ENCODE measurements around the gene TUT1. TPM values are rescaled to one million over a fixed set of nuclear protein-coding genes. Genes with fewer than 3 reads are reported as not detected.
A peak's percentile ranks its signal among the peaks of the same experiment; 100 is the strongest.
"Not testable (repeated sequence)": the region's sequence is repeated elsewhere in the genome, so short reads cannot be mapped to it uniquely, and the experiment has no call there.

TUT1 gene
- polyA plus RNA-seq, 2 donors: 9.0 to 15.2 TPM

DNA sequence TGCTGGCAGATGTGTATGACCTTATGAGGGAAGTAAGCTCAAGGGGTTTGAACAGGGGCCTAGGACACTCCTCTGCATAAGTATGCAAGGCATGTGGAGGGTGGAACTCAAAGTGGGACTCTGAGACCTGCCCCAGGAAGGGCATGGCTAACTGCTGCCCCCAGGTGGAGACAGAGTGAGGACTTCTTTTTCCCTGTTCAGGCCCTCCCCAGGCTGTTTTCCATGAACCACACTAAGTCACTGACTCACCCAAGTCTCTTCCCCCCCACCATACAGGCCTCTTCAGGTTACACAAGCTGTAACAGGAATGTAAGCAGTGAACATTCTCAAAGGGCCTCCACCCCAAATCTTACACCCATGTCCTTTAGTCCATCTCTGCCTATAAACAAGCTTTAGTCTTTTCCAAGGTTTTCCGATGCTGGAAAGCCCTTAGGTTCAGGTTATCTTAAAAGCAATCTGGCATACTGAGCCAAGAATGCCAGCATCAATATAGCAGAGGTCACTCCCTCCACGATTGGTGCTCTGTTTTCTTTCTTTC, 30.7 kb downstream of the TUT1 start:
- Histone ChIP-seq H3K4me3 (ENCODE audit: low read depth in 1 of 2, low read length in 2 of 2) (no peak overlapping the region), H3K9me3 (ENCODE audit: control insufficient read depth in 2 of 2, insufficient read depth in 1 of 2, low read depth in 1 of 2, low read length in 1 of 2) (no peaks in the 10 kb centered on the region), H3K27me3 (ENCODE audit: control insufficient read depth in 1 of 2, insufficient read depth in 2 of 2, low read length in 2 of 2) (no peaks in the 10 kb centered on the region), H3K4me1 (ENCODE audit: control insufficient read depth in 2 of 2, insufficient read depth in 2 of 2, low read length in 1 of 2) (peaks cover 0 to 18% of the 10 kb centered on the region in 2 donors), H3K27ac (ENCODE audit: low read depth in 2 of 2, low read length in 1 of 2) (peak overlapping the region; percentile 71 to 87), H3K36me3 (ENCODE audit: control insufficient read depth in 2 of 2, insufficient read depth in 2 of 2, low read length in 1 of 2) (peaks cover 4 to 15% of the 10 kb centered on the region in 2 donors)
- WGBS, 2 donors: 19 to 39% methylated on average over 2 of the region's 2 CpGs

DNA sequence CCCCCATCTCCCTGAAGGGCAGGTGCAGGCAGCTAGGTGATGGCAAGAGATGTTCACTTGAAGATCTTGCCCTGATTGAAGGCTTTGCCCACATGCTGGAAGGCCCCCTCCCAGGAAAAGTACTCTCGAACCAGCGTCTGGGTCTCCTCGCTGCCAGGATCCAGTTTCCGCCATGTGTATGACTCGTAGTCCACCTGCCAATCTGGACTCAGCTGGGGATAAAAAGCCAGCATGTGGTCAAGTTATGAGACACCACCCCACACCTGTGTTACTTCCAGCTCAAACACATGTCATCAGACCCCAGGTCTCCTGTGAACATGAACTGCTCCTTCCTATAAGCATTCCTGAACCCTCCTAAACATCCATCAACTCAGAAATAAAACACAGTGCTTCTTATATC, 31.7 kb downstream of the TUT1 start:
- Histone ChIP-seq H3K4me1 (ENCODE audit: control insufficient read depth in 2 of 2, insufficient read depth in 2 of 2, low read length in 1 of 2) (peaks cover 0 to 27% of the 10 kb centered on the region in 2 donors), H3K36me3 (ENCODE audit: control insufficient read depth in 2 of 2, insufficient read depth in 2 of 2, low read length in 1 of 2) (peaks cover 4 to 14% of the 10 kb centered on the region in 2 donors), H3K27ac (ENCODE audit: low read depth in 2 of 2, low read length in 1 of 2) (peak overlapping the region; percentile 71 to 87)
- H3K9me3 ChIP-seq (ENCODE audit: control insufficient read depth in 2 of 2, insufficient read depth in 1 of 2, low read depth in 1 of 2, low read length in 1 of 2); H3K27me3 ChIP-seq (ENCODE audit: control insufficient read depth in 1 of 2, insufficient read depth in 2 of 2, low read length in 2 of 2); H3K4me3 ChIP-seq (ENCODE audit: low read depth in 1 of 2, low read length in 2 of 2): not testable (repeated sequence)
- 62 to 69% methylated on average over 5 of the region's 5 CpGs for WGBS, 2 donors

DNA sequence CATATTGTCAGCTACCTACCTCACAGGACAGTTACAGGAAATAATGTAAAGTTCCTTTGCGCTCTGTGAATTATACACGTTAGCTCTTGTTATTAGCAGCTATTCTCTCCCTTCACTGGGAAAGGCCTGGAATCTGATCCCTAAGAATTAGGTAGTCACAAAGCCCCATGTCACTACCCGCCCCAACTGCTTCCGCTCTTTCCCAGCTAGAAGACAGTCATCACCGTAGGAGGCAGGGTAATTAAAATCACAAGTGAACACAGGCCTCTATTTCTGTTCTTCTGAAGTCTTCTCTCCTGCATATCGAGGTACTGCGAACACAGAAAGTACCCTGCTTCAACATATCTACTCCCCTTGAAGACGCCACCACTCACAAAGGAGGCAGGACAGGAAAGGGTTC, 32.1 kb downstream of the TUT1 start:
- WGBS, 2 donors: 68 to 75% methylated on average over 8 of the region's 8 CpGs
- Histone ChIP-seq H3K27ac (ENCODE audit: low read depth in 2 of 2, low read length in 1 of 2) (peak overlapping the region; percentile 71 to 87), H3K4me1 (ENCODE audit: control insufficient read depth in 2 of 2, insufficient read depth in 2 of 2, low read length in 1 of 2) (peaks cover 3 to 31% of the 10 kb centered on the region in 2 donors)

DNA sequence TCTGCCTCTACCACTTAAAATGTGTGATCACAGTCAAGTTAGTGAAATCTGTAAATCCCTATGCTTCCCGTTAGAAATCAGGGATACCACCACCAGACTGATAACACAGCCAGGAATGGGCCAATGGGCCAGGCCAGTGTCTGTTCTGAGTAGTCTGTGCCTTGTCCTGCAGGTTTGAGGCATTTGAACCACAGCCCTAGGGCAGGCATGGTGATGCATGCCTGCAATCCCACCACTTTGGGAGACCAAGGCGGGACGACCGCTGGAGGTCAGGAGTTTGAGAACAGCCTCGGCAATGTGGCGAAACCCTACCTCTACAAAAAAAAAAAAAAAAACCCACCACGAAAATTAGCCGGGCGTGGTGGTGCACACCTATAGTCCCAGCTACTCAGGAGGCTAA, 32.7 kb downstream of the TUT1 start:
- Histone ChIP-seq H3K4me3 (ENCODE audit: low read depth in 1 of 2, low read length in 2 of 2) (no peak overlapping the region), H3K27me3 (ENCODE audit: control insufficient read depth in 1 of 2, insufficient read depth in 2 of 2, low read length in 2 of 2) (no peaks in the 10 kb centered on the region), H3K4me1 (ENCODE audit: control insufficient read depth in 2 of 2, insufficient read depth in 2 of 2, low read length in 1 of 2) (peaks cover 5 to 34% of the 10 kb centered on the region in 2 donors), H3K9me3 (ENCODE audit: control insufficient read depth in 2 of 2, insufficient read depth in 1 of 2, low read depth in 1 of 2, low read length in 1 of 2) (no peaks in the 10 kb centered on the region), H3K27ac (ENCODE audit: low read depth in 2 of 2, low read length in 1 of 2) (peak overlapping the region; percentile 58 to 76), H3K36me3 (ENCODE audit: control insufficient read depth in 2 of 2, insufficient read depth in 2 of 2, low read length in 1 of 2) (peaks cover 4 to 14% of the 10 kb centered on the region in 2 donors)
- WGBS, 2 donors: 70 to 72% methylated on average over 9 of the region's 9 CpGs

More for the DNA sequence above, 32.1 kb downstream of the TUT1 start:
- H3K36me3 ChIP-seq (ENCODE audit: control insufficient read depth in 2 of 2, insufficient read depth in 2 of 2, low read length in 1 of 2): peaks cover 4 to 14% of the 10 kb centered on the region in 2 donors
- no peaks in the 10 kb centered on the region for H3K27me3 ChIP-seq (ENCODE audit: control insufficient read depth in 1 of 2, insufficient read depth in 2 of 2, low read length in 2 of 2)
- no peak overlapping the region for H3K4me3 ChIP-seq (ENCODE audit: low read depth in 1 of 2, low read length in 2 of 2)
- H3K9me3 ChIP-seq (ENCODE audit: control insufficient read depth in 2 of 2, insufficient read depth in 1 of 2, low read depth in 1 of 2, low read length in 1 of 2): no peaks in the 10 kb centered on the region

DNA sequence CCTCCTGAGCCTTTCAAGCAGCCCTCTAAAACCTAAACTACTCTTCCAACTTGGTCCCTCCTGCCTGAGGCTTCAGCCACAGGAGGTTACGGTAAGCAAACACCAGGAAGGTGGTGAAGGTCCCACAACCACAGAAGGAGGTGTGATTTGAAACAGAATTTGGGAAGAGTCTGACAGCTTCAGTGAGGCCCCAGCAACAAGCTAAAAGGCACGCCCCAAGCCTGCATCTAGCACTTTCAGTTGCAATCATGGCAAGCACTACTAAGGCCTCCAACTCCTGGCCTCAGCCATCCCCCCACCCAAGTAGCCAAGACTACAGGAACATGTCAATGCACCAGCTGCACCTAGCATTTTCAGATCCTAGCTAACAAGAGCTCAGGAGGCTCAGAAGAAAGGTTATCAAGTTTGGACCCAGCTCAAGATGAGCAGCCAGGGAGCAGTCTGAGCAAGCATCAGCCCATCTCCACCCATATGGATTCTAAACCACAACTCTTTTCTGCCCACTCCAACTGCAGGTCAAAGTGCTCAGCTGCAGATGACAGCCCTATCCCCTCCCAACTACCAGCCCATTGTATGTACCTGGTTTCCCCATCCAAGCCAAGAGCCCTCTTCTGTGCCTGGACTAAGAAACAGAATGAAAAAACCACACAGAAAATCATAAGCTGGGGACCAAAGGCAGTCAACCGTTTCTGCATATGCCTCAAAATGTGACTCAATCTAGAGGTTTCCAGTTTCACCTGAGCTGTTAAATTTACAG, 34.3 kb downstream of the TUT1 start:
- Histone ChIP-seq H3K27me3 (ENCODE audit: control insufficient read depth in 1 of 2, insufficient read depth in 2 of 2, low read length in 2 of 2) (no peaks in the 10 kb centered on the region), H3K36me3 (ENCODE audit: control insufficient read depth in 2 of 2, insufficient read depth in 2 of 2, low read length in 1 of 2) (peaks cover 4 to 12% of the 10 kb centered on the region in 2 donors), H3K4me1 (ENCODE audit: control insufficient read depth in 2 of 2, insufficient read depth in 2 of 2, low read length in 1 of 2) (peaks cover 5 to 39% of the 10 kb centered on the region in 2 donors), H3K4me3 (ENCODE audit: low read depth in 1 of 2, low read length in 2 of 2) (no peak overlapping the region), H3K9me3 (ENCODE audit: control insufficient read depth in 2 of 2, insufficient read depth in 1 of 2, low read depth in 1 of 2, low read length in 1 of 2) (no peaks in the 10 kb centered on the region), H3K27ac (ENCODE audit: low read depth in 2 of 2, low read length in 1 of 2) (peak overlapping the region; percentile 100)
- WGBS, 2 donors: 26 to 37% methylated on average over 3 of the region's 3 CpGs

DNA sequence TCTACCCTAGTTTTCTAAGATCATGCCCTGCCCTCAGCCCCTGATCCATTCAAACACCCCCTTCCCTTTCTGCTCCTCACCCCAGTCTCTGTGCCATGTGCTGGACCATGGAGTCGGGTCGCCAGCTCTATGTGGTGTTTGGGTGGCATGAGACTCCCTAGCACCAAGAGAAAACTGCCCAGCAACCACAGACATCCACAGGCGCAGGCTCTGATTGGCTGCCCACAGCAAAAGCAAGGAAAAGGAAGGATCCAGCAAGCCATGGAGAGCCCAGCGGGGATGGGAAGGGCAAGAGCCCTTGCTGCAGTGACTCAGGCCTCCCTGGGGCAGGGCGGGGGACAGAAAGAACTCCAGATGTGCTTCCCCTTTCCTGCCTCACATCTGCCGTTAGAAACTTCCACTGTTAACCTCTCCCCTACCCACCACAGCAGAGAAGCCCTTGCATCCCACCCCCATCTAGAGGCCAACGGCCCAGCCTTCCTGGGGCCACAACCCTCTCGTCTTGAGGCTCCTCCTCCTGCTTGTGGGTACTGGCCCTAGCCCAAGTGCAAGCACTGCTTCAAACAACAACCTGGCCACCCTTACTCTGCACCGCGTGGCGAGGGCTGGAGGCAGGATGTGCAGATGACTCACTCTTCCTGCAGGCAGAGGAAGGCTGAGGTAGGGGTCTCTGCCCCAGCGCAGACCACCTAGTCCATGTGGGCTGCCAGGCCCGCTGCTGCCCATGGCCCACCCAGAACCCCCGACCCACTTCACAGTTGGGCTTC, 35.0 kb downstream of the TUT1 start:
- H3K9me3 ChIP-seq (ENCODE audit: control insufficient read depth in 2 of 2, insufficient read depth in 1 of 2, low read depth in 1 of 2, low read length in 1 of 2): no peaks in the 10 kb centered on the region
- H3K36me3 ChIP-seq (ENCODE audit: control insufficient read depth in 2 of 2, insufficient read depth in 2 of 2, low read length in 1 of 2): peaks cover 4 to 12% of the 10 kb centered on the region in 2 donors
- no peaks in the 10 kb centered on the region for H3K27me3 ChIP-seq (ENCODE audit: control insufficient read depth in 1 of 2, insufficient read depth in 2 of 2, low read length in 2 of 2)
- WGBS, 2 donors: 5 to 14% methylated on average over 14 of the region's 14 CpGs
- H3K27ac ChIP-seq (ENCODE audit: low read depth in 2 of 2, low read length in 1 of 2): peak overlapping the region; percentile 100
- peak overlapping the region; percentile 7 to 10 for H3K4me3 ChIP-seq (ENCODE audit: low read depth in 1 of 2, low read length in 2 of 2)
- H3K4me1 ChIP-seq (ENCODE audit: control insufficient read depth in 2 of 2, insufficient read depth in 2 of 2, low read length in 1 of 2): peaks cover 5 to 44% of the 10 kb centered on the region in 2 donors

DNA sequence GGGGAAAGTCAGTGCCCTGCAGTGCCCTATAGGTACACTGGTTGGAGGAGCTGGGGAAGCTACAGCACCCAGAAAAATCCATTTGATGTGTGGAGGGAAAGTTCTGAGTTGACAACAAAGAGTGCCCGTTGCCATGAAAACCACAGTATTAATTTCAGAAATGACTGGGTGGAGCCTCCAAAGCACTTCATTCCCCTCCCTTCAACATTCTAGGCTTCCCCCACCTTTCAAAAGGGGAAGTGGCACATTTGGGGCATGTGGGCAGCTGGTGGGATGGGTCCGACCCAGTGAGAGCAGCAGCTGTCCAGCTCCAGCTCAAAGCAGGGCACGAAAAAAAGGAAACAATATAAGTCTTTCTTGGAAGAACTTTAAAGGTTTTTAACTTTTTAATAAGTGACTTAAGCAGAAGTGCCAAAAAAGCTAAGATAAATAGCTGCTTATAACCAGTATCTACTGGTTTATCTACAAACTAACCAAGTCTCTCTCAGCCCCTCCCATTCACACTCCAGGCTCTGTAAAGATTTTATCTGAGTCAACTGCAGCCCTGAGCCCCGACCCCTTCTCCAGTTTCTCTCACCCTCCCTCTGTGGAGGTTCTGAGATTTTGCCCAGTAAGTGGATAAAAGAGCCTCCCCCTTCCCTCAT, 35.7 kb downstream of the TUT1 start:
- Histone ChIP-seq H3K4me3 (ENCODE audit: low read depth in 1 of 2, low read length in 2 of 2) (peak overlapping the region; percentile 7 to 10), H3K9me3 (ENCODE audit: control insufficient read depth in 2 of 2, insufficient read depth in 1 of 2, low read depth in 1 of 2, low read length in 1 of 2) (no peaks in the 10 kb centered on the region), H3K4me1 (ENCODE audit: control insufficient read depth in 2 of 2, insufficient read depth in 2 of 2, low read length in 1 of 2) (peaks cover 5 to 44% of the 10 kb centered on the region in 2 donors), H3K36me3 (ENCODE audit: control insufficient read depth in 2 of 2, insufficient read depth in 2 of 2, low read length in 1 of 2) (peaks cover 4 to 12% of the 10 kb centered on the region in 2 donors), H3K27me3 (ENCODE audit: control insufficient read depth in 1 of 2, insufficient read depth in 2 of 2, low read length in 2 of 2) (no peaks in the 10 kb centered on the region), H3K27ac (ENCODE audit: low read depth in 2 of 2, low read length in 1 of 2) (peak overlapping the region; percentile 100)
- WGBS, 2 donors: 9 to 11% methylated on average over 4 of the region's 4 CpGs

DNA sequence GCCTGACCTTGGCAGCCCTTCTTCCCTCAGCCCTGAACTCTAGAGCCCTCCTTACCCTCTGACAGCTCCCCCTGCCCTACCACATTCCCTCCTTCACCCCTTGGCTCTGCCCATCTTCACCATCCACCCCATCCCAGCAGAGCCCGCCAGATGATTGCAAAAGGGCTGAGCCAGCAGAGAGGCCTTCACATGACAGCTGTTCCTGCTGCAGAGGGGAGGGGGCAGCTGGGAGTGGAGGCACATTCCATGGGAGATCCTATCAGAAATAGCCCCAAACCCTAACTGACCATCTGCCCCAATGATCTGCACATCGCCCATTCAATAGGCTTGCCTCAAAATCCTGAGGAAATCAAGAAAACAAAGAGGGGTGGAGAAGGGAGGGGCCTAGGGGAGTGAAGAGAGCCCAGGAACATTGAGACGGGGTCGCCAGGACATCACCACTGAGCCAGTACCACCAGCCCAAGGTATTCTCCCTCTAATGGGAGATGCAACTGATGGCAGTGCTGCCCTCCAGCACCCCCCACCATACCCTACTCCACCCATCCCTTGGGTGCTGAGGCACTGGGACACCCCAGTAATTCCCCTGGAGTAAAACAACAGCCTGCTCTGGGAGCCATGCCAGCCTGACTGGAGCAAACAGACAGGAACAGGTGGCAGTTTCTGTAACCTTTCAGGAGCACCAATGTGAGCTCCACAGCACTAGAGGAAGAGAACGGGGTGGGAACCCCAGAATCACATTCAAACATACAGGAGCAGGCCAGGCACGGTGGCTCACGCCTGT, 36.7 kb downstream of the TUT1 start:
- H3K4me3 ChIP-seq (ENCODE audit: low read depth in 1 of 2, low read length in 2 of 2): no peak overlapping the region
- peaks cover 5 to 44% of the 10 kb centered on the region in 2 donors for H3K4me1 ChIP-seq (ENCODE audit: control insufficient read depth in 2 of 2, insufficient read depth in 2 of 2, low read length in 1 of 2)
- WGBS, 2 donors: 56 to 58% methylated on average over 7 of the region's 7 CpGs
- H3K27ac ChIP-seq (ENCODE audit: low read depth in 2 of 2, low read length in 1 of 2): peak overlapping the region; percentile 100
- H3K9me3 ChIP-seq (ENCODE audit: control insufficient read depth in 2 of 2, insufficient read depth in 1 of 2, low read depth in 1 of 2, low read length in 1 of 2): no peaks in the 10 kb centered on the region
- H3K36me3 ChIP-seq (ENCODE audit: control insufficient read depth in 2 of 2, insufficient read depth in 2 of 2, low read length in 1 of 2): peaks cover 0 to 9% of the 10 kb centered on the region in 2 donors
- H3K27me3 ChIP-seq (ENCODE audit: control insufficient read depth in 1 of 2, insufficient read depth in 2 of 2, low read length in 2 of 2): no peaks in the 10 kb centered on the region

Measured in esophagus (tissue), 2 donors.